ENCODE data around the gene STAT5B.
"Not testable (repeated sequence)": the region's sequence is repeated elsewhere in the genome, so short reads cannot be mapped to it uniquely, and the experiment has no call there.

Gene STAT5B

DNA sequence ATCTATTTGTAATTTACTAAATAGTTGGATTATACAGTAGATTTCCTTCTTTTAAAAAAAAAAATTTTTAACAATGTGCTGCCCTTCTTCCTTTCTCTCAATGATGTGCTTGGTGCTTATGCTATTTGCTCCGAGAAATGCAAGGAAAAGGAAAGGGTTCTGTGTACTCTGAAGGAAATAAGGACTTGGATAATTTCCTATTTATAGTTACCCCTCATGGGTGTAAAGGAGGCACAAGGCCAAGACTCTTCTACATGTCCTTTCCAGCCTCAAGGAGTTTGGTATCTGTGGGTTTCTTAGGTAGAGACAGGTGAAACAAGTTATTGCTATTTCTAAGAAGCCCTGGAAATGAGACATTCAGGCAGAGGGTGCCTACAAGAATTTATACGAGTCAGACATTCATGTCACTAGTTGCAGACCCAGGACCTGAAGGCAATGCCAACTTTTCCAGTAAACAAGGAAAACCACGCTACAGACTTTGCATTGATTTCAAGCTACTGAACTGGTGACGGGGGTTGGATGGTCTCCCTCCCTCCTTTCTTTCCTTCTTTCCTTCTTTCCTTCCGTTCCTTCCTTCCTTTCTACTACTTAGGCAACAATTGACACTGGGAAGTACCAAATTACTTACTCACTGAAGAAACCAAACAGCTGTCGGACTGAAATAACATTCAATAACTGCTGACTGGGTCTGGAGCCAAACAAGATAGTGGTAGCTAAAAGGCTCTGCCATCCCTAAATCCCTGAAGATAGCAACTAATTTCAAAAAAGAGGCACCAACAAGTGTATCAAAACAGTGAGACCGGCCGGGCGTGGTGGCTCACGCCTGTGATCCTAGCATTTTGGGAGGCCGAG lies 48.1 kb downstream of the STAT5B start:
- DNase-seq, result no peak

DNA sequence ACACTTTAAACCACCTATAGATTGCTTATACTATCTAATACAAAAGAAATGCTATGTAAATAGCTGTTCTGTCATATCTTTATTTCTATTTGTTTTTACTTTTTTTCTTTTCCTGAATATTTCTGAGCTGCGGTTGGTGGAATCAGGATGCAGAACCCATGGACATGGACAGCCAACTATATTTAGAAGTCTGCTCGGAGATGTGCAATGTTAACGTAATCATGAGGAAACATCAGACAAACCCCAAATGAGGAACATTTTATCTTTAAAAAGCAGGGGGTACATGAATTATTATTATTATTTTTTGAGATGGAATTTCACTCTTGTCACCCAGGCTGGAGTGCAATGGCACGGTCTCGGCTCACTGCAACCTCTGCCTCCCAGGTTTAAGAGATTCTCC lies 50.5 kb downstream of the STAT5B start:
- no peak for DNase-seq

DNA sequence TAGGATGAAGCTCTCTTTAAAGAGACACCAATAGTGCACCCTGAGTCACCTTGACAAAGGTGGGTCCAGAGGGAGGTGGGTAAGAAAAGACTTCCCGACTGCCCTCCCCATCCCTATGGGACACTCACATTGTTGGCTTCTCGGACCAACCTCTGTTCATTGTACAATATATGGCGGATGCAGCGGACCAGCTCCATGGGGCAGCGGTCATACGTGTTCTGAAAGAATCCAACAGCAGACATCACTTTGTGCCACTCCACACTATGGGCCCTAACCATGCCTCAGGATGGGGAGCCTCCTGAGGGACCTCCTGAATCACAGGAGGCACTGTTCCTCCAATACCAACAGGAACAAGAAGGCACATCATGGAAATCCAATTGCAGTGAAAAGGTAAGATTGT lies 51.5 kb downstream of the STAT5B start:
- DNase-seq, result no peak

DNA sequence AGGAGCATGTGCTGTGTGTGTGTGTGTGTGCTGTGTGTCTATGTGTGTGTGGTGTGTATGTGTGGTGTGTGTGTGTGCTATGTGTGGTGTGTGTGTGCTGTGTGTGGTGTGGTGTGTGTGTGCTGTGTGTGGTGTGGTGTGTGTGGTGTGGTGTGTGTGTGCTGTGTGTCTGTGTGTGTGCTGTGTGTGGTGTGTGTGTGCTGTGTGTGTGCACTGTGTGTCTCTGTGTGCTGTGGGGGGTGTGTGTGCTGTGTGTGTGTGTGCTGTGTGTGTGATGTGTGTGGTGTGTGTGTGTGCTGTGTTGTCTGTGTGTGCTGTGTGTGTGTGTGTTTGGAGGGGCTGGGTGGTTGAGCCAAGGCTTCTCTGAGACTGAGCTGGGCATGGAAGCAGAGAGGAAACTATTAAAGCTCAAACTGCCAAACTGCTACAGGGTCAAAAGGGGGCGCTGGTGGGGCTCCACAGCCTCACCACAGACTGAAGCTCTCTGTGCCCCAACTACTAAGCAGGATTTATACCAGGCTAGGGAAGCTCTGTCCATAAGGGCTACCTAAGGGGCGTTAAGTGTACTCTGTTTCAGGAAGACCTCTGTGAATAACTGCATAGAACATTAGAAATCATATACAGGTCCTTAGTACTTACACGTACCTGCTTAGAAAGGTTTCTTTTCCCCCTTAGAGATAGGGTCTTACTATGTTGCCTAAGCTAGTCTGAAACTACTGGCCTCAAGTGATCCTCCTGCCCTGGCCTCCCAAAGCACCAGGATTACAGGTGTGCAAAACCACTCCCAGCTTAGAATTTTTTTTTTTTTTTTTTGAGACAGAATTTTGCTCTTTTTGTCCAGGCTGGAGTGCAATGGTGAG lies 54.1 kb downstream of the STAT5B start:
- peak; percentile 43 for DNase-seq

DNA sequence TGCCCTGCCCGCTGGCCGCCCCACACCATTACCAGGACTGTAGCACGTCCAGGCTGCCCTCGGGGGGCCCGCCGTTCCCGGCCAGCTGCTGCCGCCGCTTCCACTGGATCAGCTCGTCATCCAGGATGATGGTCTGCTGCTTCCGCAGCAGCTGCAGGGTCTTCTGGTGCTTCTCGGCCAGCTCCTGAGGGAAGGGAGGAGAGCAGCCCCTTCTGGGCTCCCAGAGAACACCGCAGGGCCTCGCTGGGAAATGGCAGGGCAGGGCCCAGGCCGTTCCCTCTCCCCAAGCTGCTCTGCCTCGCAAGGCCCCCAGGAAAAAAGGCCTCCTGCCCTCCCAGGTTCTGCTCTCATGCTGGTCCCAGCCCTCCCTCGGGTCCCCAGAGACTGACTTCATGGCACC lies 56.9 kb downstream of the STAT5B start:
- DNase-seq, result not testable (repeated sequence)

DNA sequence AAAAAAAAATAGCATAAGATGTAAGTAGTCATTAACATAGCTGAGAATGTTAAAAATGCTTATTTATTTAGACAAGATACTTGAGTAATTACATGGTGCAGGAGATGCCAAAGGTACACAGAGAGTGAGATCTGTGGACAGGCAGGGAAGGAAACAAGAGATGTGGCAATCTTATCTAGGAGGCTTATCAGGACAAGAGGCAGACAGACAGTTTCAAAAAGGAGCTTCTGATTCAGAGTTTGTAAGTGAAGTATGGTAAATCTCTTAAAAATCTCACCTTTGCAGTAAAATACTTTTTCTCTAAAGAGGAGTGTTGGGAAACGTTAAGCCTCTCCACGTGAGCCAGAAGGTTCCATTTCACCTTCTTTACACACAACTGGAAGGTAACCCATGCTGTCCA lies 62.0 kb downstream of the STAT5B start:
- DNase-seq, result no peak

DNA sequence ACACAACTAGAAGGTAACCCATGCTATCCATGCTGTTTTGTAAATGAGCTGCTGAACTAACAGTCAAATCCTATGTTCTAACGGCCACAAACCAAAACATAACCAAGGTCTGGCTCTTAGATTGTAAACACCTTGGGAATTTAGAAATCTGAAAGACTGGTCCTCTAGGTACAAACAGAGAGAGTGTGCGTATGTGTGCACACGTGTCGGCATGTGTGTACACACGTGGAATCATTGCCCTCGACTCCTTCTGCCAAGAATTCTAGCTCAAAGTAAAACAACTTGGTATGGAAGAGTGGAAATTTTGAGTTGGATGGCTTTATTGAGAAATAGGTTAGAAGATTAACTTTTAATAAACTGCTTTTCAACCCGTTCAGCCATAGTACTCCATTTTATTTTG lies 63.8 kb downstream of the STAT5B start:
- no peak for DNase-seq

DNA sequence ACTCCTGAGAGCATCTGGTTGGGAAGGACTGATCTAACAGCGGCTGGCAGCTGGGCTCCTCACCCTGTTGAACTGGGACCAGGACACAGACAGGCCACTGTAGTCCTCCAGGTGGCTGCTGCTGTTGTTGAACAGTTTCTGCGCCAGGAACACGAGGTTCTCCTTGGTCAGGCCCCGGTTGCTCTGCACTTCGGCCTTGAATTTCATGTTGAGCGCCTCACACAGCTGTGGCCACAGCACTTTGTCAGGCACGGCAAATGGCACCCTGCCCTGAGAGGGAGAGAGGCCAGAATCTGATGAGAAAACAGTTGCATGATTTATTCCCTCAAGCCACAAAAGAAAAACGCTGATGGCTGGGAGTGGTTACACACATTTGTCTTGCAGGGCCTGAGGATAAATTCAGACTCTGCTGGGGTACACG lies 64.3 kb downstream of the STAT5B start:
- DNase-seq, result not testable (repeated sequence)

DNA sequence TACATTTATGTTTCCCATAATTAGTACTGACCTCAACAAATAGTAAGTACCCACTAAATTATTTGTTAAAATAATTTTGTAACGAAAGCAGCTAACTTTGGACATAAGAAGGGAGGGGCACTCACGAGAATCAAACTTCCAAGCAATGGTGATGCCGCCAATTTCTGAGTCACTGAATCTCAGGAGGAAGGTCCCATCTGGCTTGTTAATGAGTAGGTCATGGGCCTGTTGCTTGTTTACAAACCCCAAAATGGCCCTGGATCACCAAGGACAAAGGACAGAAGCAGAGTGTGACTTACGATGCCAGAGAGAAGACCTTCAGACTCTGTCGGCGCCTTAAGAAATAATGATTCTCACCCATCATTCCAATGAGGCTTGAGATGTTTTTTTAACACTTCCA lies 66.1 kb downstream of the STAT5B start:
- no peak for DNase-seq

DNA sequence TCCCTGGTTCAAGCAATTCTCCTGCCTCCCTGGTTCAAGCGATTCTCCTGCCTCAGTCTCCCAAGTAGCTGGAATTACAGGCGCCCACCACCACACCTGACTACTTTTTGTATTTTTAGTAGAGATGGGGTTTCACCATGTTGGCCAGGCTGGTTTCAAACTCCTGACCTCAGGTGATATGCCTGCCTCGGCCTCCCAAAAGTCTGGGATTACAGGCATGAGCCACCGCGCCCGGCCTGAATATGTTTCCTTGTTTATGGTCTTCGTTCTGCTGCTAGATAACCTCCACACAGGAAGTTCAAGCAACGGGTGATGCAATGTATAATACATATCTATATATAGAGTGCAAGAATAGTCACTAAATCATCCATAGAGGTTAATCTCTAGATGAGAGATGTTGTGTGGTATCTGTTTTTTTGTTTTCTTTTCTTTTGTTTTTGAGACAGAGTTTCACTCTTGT lies 70.0 kb downstream of the STAT5B start:
- DNase-seq, result not testable (repeated sequence)

DNA sequence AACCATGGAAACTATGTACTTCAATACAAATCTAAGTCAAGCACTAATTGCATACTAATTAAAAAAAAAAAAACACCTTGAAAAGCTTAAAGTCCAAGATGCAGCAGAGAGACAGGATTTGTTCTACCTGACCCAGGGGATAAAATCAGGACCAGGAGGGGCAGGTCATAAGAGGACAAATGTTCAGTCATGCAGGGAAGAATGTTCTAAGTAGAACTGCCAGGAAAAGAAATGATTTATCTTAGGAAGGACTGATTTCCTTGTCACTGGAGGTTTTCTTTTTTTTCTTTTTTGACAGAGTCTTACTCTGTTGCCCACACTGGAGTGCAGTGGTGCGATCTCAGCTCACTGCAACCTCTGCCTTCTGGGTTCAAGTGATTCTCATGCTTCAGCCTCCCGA lies 72.8 kb downstream of the STAT5B start:
- peak; percentile 20 for DNase-seq

DNA sequence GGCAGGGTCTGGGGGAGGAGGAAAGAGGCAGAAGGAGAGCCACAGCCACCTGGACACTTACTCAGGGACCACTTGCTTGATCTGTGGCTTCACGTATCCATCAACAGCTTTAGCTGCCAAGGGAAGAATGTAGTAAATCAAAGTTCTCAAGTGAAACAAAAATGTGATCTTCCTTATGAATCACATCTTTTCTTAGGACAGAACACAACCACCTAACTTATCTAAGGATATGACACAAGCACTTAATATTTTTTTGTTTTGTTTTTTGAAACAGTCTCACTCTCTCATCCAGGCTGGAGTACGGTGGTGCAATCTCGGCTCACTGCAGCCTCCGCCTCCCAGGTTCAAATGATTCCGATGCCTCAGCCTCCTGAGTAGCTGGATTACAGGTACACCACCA lies 73.5 kb downstream of the STAT5B start:
- DNase-seq, result peak; percentile 55

DNA sequence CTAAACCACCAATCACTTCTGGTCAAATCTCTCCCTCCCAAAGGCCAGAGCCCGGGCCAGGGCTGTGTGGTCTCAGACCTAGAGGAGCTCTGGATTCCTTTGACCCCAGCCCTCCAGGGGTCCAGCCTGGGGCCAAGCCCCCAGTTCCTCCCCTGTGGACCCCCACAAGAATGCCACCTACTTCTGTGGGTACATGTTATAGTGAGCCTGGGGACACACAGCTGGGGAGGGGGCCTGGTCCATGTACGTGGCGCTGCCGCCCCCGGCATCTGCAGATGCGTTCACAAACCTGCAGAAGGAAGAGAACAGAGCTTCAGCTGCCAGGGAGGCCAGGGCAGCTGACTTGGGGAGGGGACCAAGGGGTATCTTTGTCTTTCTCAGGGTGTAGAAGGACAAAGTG lies 74.0 kb downstream of the STAT5B start:
- no peak for DNase-seq

DNA sequence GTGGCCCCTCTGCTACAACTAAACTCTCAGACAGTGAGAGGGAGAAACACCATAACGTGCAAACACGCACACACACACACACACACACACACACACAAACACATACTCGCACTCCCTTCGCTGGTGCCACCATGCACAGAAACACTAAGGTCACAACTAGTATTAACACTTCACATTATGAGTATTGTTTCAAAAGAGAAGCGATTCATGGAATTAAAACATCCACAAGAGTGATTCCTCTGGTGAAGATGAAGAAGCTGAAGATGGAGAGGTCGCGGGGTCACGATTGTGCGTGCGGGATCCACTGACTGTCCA lies 74.8 kb downstream of the STAT5B start:
- no peak for DNase-seq

DNA sequence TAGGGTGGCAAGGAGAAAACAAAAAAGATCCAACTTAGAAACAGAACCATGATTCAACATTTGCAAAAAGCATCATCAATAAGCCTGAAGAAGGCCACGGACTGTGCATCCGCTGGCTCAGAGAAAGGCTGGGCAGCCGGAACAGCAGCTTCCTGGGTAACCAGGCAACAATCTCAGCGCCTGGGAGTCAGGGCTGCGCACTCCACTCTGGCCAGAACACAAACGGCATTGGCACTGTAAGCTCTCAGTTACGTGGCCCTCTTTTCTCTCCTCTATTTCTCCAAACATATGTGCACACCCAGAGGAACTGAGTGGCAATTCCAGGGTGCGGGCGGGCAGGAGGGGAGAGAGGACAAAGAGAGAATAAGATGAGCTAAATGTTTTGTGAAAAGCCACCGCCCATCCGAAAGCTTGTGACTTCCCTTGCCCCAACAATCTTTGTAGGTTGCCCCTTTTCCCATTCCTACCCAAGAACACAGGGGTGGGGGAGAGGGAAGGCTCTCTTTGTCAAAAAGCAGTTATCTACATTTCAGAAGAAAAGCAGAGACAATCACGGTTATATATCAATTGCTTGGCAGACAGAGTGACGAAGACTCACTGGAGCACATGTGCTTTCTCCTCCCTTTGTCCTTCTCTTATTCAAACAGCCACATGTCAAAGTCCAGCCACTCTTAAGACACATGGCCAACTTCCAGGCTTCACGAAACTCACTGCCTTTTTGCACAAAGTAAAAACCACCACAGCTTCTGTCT lies 75.3 kb downstream of the STAT5B start:
- DNase-seq, result no peak

DNA sequence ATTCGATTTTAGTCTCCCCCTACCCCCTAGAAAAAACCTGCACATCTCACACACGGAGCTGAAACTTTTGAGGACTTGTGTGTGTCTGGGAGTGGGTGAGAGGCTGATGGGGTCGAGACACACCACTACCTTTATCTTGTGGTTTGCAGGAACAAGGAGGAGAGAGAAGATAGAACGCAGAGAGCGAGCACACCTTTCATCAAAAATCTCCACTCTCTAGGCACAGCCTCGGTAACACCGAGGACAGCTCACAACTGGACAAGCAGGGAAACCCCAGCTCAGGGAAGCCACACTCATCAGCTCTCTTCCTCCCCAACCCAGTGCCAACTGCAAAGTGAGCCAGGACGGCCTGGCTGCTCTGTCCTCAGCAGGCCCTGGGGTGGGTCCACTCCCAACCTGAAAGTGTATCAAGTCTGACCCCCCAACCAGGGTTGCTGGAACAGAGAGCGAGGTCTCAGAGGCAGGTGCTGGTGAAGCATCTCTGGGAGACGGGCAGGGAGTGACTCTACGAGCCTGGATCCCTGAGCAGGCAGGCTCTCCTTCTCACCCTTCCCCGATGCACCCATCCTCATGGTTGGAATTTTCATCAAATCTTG lies 76.7 kb downstream of the STAT5B start:
- DNase-seq, result no peak

DNA sequence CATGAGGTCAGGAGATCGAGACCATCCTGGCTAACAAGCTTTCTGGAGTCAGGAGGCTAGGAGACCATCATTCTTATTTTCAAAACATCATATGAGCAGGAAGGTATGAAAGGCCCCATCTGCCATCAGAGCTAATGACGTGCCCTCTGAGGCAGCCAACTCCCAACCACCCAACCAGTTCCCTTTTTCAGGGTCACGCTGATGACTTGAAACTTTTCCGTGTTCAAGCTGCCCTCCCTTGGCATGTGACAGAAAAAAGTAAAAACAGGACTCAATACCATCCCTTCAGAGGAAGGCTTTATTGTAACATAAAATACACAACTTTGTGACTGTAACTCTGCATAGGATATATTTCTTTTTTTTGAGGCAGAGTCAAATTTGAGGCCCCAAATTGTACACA lies 77.3 kb downstream of the STAT5B start:
- no peak for DNase-seq

DNA sequence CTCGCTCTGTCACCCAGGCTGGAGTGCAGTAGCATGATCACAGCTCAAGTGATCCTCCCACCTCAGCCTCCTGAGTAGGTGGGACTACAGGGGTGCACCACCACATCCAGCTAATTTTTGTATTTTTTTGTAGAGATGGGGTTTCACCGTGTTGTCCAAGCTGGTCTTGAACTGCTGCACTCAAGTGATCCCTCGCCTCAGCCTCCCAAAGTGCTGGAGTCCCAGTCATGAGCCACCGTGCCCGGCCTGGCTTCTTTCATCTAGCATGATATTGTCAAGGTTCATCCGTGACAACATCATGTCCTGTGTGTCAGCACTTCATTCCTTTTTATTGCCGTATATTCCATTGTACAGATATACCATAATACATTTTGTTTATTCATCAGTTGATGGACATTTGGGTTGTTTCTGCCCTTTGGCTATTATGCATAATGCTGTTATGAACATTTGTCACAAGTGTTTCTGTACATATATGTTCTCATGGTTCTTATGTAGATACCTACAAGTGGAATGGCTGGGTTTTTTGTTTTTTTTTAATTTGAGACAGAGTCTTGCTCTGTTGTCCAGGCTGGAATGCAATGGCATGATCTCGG lies 78.5 kb downstream of the STAT5B start:
- no peak for DNase-seq

DNA sequence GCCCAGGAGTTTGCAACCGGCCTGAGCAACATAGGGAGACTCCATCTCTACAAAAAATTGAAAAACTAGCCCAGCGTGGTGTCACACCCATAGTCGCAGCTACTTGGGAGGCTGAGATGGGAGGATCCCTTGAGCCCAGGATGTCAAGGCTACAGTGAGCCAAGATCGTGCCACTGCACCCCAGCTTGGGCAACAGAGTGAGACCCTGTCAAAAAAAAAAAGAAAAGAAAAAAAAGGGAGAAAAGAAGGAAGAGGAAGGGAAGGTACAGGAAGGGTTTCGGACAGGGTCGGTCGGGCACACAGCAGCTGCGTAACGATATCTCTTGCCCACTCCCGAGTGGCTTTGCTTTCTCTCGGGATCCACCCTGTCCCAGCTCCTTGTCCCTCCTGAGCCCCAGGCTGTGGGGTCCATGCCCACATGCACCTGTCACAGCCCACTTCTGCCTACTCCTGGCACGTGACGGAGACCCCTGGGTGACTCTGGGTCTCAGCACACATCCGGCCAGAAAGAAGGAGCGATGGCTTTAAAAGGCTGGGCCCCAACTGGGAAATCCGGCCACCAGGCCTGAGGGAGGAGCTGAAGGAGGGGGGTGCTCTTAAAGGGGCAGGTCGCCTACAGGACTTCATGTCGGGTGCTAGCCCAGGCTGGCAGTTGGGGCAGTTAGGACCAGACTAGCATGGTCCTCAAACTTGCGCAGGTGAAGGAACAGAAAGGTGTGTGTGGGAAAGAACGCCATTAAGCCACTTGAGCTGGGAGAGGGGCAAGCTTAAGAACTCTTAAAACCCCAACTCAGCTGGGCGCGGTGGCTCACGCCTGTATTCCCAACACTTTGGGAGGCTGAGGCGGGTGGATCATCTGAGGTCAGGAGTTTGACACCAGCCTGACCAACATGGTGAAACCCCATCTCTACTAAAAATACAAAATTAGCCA lies 82.0 kb downstream of the STAT5B start, which contains the start of gene GHDC:
Gene GHDC (minus strand): TSS at position 526 of the 931 bp plus-strand sequence. CDS start 913 bp downstream, outside the sequence.
- DNase-seq, result peak; percentile 87

DNA sequence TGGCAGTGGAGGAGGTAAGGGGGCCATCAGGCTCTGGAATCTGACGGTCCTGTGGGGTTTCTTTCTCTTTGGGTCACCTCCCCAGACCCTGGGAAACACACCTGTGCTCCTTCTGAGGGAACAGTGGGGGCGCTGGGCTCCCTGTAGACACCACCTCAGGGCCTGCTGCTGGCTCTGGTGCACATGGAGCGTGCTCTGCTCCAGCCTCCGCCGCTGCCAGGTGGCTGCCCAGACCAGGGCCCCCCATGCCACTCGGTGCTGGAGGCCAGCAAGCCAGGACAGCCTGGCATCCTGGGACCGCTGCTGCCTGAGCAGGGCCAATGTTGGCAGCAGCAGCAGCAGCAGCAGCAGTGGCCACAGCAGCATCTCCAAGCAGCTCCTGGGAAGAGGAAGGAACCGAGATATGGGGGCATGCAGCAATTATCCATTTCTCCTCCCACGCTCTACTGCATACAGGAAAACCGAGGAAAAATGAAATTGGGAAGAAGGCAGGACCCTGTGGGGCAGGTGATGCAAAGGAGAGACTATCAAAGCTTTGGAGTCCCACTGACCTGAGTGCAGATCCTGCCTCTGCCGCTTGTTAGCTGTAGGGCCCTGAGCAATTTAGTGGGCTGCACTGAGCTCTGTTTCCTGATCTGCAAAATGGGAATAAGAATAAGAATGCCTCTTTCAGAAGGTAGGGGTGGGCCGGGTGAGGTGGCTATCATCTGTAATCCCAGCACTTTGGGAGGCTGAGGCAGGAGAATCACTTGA lies 82.8 kb downstream of the STAT5B start:
- DNase-seq, result no peak
